Ovary (tissue), 9 donors: Measurements from ENCODE around the gene ETV3. TPM values are rescaled to one million over a fixed set of nuclear protein-coding genes. Genes with fewer than 3 reads are reported as not detected.
"Not testable (repeated sequence)": the region's sequence is repeated elsewhere in the genome, so short reads cannot be mapped to it uniquely, and the experiment has no call there.

Experiments used
- DNase-seq, 5 donors: peaks; one replicate each; pipeline ENCODE4 v3.0.0-alpha.2; 2019 to 2020
- H3K27ac ChIP-seq, 2 donors: fragments of 200-600 bp; one replicate each; pipeline versions ENCODE4 v1.5.1 to v1.8.0; 2019 to 2022
- H3K27me3 ChIP-seq: fragments of 200-600 bp; one replicate; pipeline ENCODE4 v1.8.0; 2022
- H3K36me3 ChIP-seq: fragments of 200-600 bp; sonication (generic); one replicate; pipeline ENCODE4 v1.5.1; 2019
- H3K4me1 ChIP-seq: one replicate; pipeline ENCODE4 v1.8.1; 2013; ENCODE audit warnings: mild to moderate bottlenecking, moderate library complexity; ENCODE audit not compliant: insufficient read depth
- H3K4me3 ChIP-seq: fragments of 200-600 bp; sonication (generic); one replicate; pipeline ENCODE4 v1.5.1; 2017
- H3K9me3 ChIP-seq, 2 donors: fragments of 200-600 bp in 1 of 2; sonication (generic) in 1 of 2; one replicate each; pipeline versions ENCODE4 v1.5.1 to v1.8.1; 2013 to 2019; ENCODE audit warnings: mild to moderate bottlenecking in 1 of 2, moderate library complexity in 1 of 2
- EP300 ChIP-seq: sonication (generic); formaldehyde crosslinking; IDR thresholded peaks from one replicate; pipeline ENCODE4 v1.6.1; 2017; ENCODE audit warnings: antibody characterized with exemption
- POLR2A ChIP-seq: fragments of 450-650 bp; IDR thresholded peaks from one replicate; pipeline ENCODE4 v1.6.1; 2017; ENCODE audit warnings: antibody characterized with exemption, mild to moderate bottlenecking, moderate library complexity
- WGBS, 3 donors: extraction: QIAGEN DNeasy Blood & Tissue Kit in 1 of 3; methylation state at CpG; one replicate each; pipeline versions ENCODE4 v1.1.5 to v1.1.7; 2013 to 2017; 5-methylcytosine and 5-hydroxymethylcytosine counted together
- intact Hi-C, 4 donors: fragments of 100-400 bp; cut with DNase I; formaldehyde crosslinking; loops; one replicate each; pipeline versions ENCODE4 v1.11.0 to v1.15.1; 2022 to 2023
- polyA plus RNA-seq, 2 donors: library from polyadenylated mRNA; stranded (reverse); fragments of 200-250 nt in 1 of 2; fragments of 350-450 nt in 1 of 2; fragmentation: Illumina TruSeq in 1 of 2; extraction: RNeasy Lipid Tissue Mini Kit (QIAGEN cat#74804) in 1 of 2; gene quantifications; one replicate each; pipeline ENCODE4 v1.2.3, GENCODE V29; 2013 to 2014
- total RNA-seq, 7 donors: library from RNA; depleted of rRNA in 2 of 7; stranded (reverse); fragments of >200 nt in 2 of 7; fragmentation: NEBNext Ultra II Directional in 3 of 7; extraction: Animal tissue kit (Norgen Biotek cat#: 25700) in 3 of 7; gene quantifications; one replicate each; pipeline versions ENCODE4 v1.1.0 to v1.2.4, GENCODE V29; 2016 to 2023
- TF ChIP-seq, protein P1 (sequence below), 3 donors: fragments of 450-650 bp in 2 of 3; fragments of 200-600 bp in 1 of 3; IDR thresholded peaks; one replicate each; pipeline versions ENCODE4 v1.5.1 to v1.8.0; 2016 to 2022; ENCODE audit warnings: antibody characterized with exemption in 3 of 3, mild to moderate bottlenecking in 1 of 3
- donor health status: DM: no; HTN: no; CAD: no; lungs with moderate emphysema.
- donor health status: DM: no; HTN: no; CAD: no.
- donor health status: Bipolar disorder and iron deficiency.
- donor health status: DM: yes; HTN: yes; CAD: no.
- donor health status: DM: no; HTN: no; CAD: no.
- donor health status: DM: yes; HTN: yes; CAD: no.

ETV3 gene
- total and polyA plus RNA-seq, 9 donors = 8.0 to 36.4 (median 22.5) TPM

- 82 to 88% (median 83%) methylated on average over 4 of the region's 4 CpGs for WGBS, 3 donors
- Histone ChIP-seq H3K4me1 (no peaks in the 10 kb centered on the region), H3K27me3 (no peaks in the 10 kb centered on the region), H3K27ac (no peak overlapping the region), H3K4me3 (no peak overlapping the region), H3K36me3 (no peaks in the 10 kb centered on the region), H3K9me3 (no peaks in the 10 kb centered on the region)
- intact Hi-C loops = no loop called here
- TF ChIP-seq, protein P1, sequence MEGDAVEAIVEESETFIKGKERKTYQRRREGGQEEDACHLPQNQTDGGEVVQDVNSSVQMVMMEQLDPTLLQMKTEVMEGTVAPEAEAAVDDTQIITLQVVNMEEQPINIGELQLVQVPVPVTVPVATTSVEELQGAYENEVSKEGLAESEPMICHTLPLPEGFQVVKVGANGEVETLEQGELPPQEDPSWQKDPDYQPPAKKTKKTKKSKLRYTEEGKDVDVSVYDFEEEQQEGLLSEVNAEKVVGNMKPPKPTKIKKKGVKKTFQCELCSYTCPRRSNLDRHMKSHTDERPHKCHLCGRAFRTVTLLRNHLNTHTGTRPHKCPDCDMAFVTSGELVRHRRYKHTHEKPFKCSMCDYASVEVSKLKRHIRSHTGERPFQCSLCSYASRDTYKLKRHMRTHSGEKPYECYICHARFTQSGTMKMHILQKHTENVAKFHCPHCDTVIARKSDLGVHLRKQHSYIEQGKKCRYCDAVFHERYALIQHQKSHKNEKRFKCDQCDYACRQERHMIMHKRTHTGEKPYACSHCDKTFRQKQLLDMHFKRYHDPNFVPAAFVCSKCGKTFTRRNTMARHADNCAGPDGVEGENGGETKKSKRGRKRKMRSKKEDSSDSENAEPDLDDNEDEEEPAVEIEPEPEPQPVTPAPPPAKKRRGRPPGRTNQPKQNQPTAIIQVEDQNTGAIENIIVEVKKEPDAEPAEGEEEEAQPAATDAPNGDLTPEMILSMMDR (IDR thresholded peaks at IDR 0.05) = no peak
- TF ChIP-seq POLR2A = no peak
- TF ChIP-seq EP300 = no peak
- DNase-seq = no peak
Measured at GRCh38 chr1:157101149-157101548, 37.0 kb downstream of the ETV3 start.

- H3K27ac ChIP-seq = no peak within 1 kb of the TSS
- no peaks in the 10 kb centered on the region for H3K27me3 ChIP-seq
- intact Hi-C loops = loop anchor here in 1 of 4 donors (10.0 kb wide), 1 partner anchor 395 kb away; no protein-coding TSS in a partner anchor
- WGBS, 3 donors = 59 to 67% (median 67%) methylated on average over 3 of the region's 3 CpGs
- H3K9me3 ChIP-seq = no peaks in the 10 kb centered on the region
- H3K4me1 ChIP-seq = no peaks in the 10 kb centered on the region
- no peaks in the 10 kb centered on the region for H3K36me3 ChIP-seq
- no peak within 1 kb of the TSS for H3K4me3 ChIP-seq
- TF ChIP-seq EP300 = no peak
- no peak for TF ChIP-seq POLR2A
- TF ChIP-seq, protein P1 (IDR thresholded peaks at IDR 0.05) = no peak
- no peak for DNase-seq
Measured at GRCh38 chr1:157099633-157100009, 38.6 kb downstream of the ETV3 start, which contains the start of gene ETV3L. Gene ETV3L (minus strand): TSS chr1:157099808. CDS start chr1:157099523, 285 bp downstream.

- intact Hi-C loops = loop anchor here in 1 of 4 donors (10.0 kb wide), 1 partner anchor 396 kb away; no protein-coding TSS in a partner anchor
- not testable (repeated sequence) for DNase-seq
- WGBS, 3 donors = 84 to 88% (median 86%) methylated on average over 16 to 17 of the region's 17 CpGs
Measured at GRCh38 chr1:157098987-157099632, 39.1 kb downstream of the ETV3 start.

DNA sequence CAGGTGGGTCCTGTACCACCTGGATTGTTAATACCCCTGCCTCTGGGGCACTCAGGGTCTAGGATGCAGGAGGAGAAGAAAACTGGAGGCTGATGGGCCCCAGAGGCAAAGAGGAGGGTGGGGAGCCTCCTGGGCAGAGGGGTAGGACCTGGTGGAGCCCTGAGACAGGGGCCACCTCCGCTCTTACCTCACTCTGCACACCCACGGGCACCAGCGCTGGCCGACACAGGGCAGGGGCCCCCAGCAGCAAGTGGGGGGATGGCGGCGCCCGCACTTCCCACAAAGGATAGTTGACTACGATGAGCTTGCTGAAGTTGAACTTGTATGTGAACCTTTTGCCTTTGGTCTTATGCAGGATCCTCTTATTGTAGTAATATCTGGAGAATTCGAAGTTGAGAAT lies 39.7 kb downstream of the ETV3 start:
- no peak overlapping the region for H3K27ac ChIP-seq
- TF ChIP-seq, protein P1 (IDR thresholded peaks at IDR 0.05) = no peak
- no peak for TF ChIP-seq EP300
- no peak for TF ChIP-seq POLR2A
- H3K36me3 ChIP-seq = no peaks in the 10 kb centered on the region
- intact Hi-C loops = loop anchor here in 1 of 4 donors (10.0 kb wide), 1 partner anchor 396 kb away; no protein-coding TSS in a partner anchor
- H3K4me3 ChIP-seq = no peak overlapping the region
- WGBS, 3 donors = 91 to 98% (median 94%) methylated on average over 9 of the region's 9 CpGs
- no peak for DNase-seq
- no peaks in the 10 kb centered on the region for H3K9me3 ChIP-seq
- no peaks in the 10 kb centered on the region for H3K4me1 ChIP-seq
- H3K27me3 ChIP-seq = no peaks in the 10 kb centered on the region

More at GRCh38 chr1:157098987-157099632, 39.1 kb downstream of the ETV3 start:
- not testable (repeated sequence) for H3K4me3 ChIP-seq, H3K9me3 ChIP-seq, H3K4me1 ChIP-seq, H3K36me3 ChIP-seq, H3K27ac ChIP-seq, H3K27me3 ChIP-seq

- intact Hi-C loops = loop anchor here in 1 of 4 donors (10.0 kb wide), 1 partner anchor 397 kb away; no protein-coding TSS in a partner anchor
- H3K27ac ChIP-seq = no peak overlapping the region
Measured at GRCh38 chr1:157097692-157098091, 40.5 kb downstream of the ETV3 start.

More at GRCh38 chr1:157097692-157098091, 40.5 kb downstream of the ETV3 start:
- WGBS, 3 donors = 72 to 75% (median 74%) methylated on average over 6 of the region's 6 CpGs
- Histone ChIP-seq H3K36me3 (no peaks in the 10 kb centered on the region), H3K4me1 (no peaks in the 10 kb centered on the region), H3K27me3 (no peaks in the 10 kb centered on the region), H3K4me3 (no peak overlapping the region), H3K9me3 (no peaks in the 10 kb centered on the region)
- TF ChIP-seq POLR2A = no peak
- TF ChIP-seq EP300 = no peak
- TF ChIP-seq, protein P1 (IDR thresholded peaks at IDR 0.05) = no peak
- no peak for DNase-seq
